GM23338 (cell line): Measurements from ENCODE around the gene TP73. TPM values are rescaled to one million over a fixed set of nuclear protein-coding genes. Genes with fewer than 3 reads are reported as not detected.

Experiments
- ATAC-seq: fragments of 200-7000 bp; cut with Tn5 transposase; 3 replicates; pipeline ENCODE4 v1.9.1; 2020
- DNase-seq: peaks from one replicate; pipeline ENCODE4 v3.0.0-alpha.2; 2015; ENCODE audit warnings: low spot score
- H2AFZ ChIP-seq: fragments of 200-600 bp; sonication (generic); 2 replicates; pipeline ENCODE4 v1.8.0; 2016; ENCODE audit warnings: antibody characterized with exemption, mild to moderate bottlenecking, moderate library complexity
- H3F3A ChIP-seq: fragments of 200-600 bp; sonication (generic); replicated peaks from 2 replicates; pipeline ENCODE4 v1.8.0; 2017; ENCODE audit warnings: antibody characterized with exemption, mixed run types, low read depth
- H3K27ac ChIP-seq: fragments of 200-600 bp; sonication (generic); 2 replicates; pipeline ENCODE4 v1.6.1; 2016; ENCODE audit warnings: low read depth
- H3K27me3 ChIP-seq: fragments of 200-600 bp; sonication (generic); 2 replicates; pipeline ENCODE4 v1.8.0; 2016; ENCODE audit warnings: mild to moderate bottlenecking, mixed run types, moderate library complexity; ENCODE audit not compliant: insufficient read depth
- H3K36me3 ChIP-seq: fragments of 200-600 bp; sonication (generic); 2 replicates; pipeline ENCODE4 v1.8.0; 2016; ENCODE audit warnings: mild to moderate bottlenecking; ENCODE audit not compliant: insufficient read depth
- H3K4me1 ChIP-seq: fragments of 200-600 bp; sonication (generic); 2 replicates; pipeline ENCODE4 v1.8.0; 2016; ENCODE audit warnings: mild to moderate bottlenecking, moderate library complexity; ENCODE audit not compliant: insufficient read depth
- H3K4me2 ChIP-seq: fragments of 200-600 bp; sonication (generic); 2 replicates; pipeline ENCODE4 v1.7.1; 2017; ENCODE audit warnings: mixed run types
- H3K4me3 ChIP-seq: fragments of 200-600 bp; sonication (generic); 2 replicates; pipeline ENCODE4 v1.6.1; 2016; ENCODE audit warnings: mixed run types
- H3K79me2 ChIP-seq: fragments of 200-600 bp; sonication (generic); replicated peaks from 2 replicates; pipeline ENCODE4 v1.8.0; 2017; ENCODE audit warnings: mild to moderate bottlenecking; ENCODE audit not compliant: insufficient read depth
- H3K9me2 ChIP-seq: fragments of 200-600 bp; sonication (generic); 2 replicates; pipeline ENCODE4 v1.8.0; 2017; ENCODE audit not compliant: insufficient read depth
- H4K20me1 ChIP-seq: fragments of 200-600 bp; sonication (generic); replicated peaks from 2 replicates; pipeline ENCODE4 v1.8.0; 2017; ENCODE audit warnings: mild to moderate bottlenecking; ENCODE audit not compliant: insufficient read depth
- H3K27ac Mint-ChIP-seq: 2 replicates; pipeline ENCODE4 v1.8.0; 2020; ENCODE audit warnings: inconsistent platforms, mild to moderate bottlenecking, moderate library complexity, mixed read lengths
- H3K27me3 Mint-ChIP-seq: 3 replicates; pipeline ENCODE4 v1.8.0; 2022; ENCODE audit warnings: low read depth, mild to moderate bottlenecking, moderate library complexity, mixed read lengths, inconsistent platforms; ENCODE audit not compliant: insufficient read depth, poor library complexity
- H3K36me3 Mint-ChIP-seq: 3 replicates; pipeline ENCODE4 v1.8.0; 2021; ENCODE audit warnings: low read depth, mild to moderate bottlenecking, inconsistent platforms, moderate library complexity, mixed read lengths
- H3K4me1 Mint-ChIP-seq: 3 replicates; pipeline ENCODE4 v1.8.0; 2020; ENCODE audit warnings: mild to moderate bottlenecking, inconsistent platforms, mixed read lengths
- H3K4me3 Mint-ChIP-seq: 3 replicates; pipeline ENCODE4 v1.8.0; 2021; ENCODE audit warnings: moderate library complexity, mild to moderate bottlenecking, inconsistent platforms, mixed read lengths
- H3K9me3 Mint-ChIP-seq: 3 replicates; pipeline ENCODE4 v1.8.0; 2020; ENCODE audit warnings: moderate library complexity, mild to moderate bottlenecking, inconsistent platforms, mixed read lengths
- CREB1 ChIP-seq: fragments of 250-450 bp; sonication (Bioruptor Pico); IDR thresholded peaks from 2 replicates; pipeline ENCODE4 v1.5.0; 2020; ENCODE audit warnings: low read depth, mild to moderate bottlenecking, moderate library complexity
- CTCF ChIP-seq, 2 experiments: fragments of 200-600 bp in 1 of 2; sonication (generic) in 1 of 2; conservative IDR thresholded peaks; 2 replicates each; pipeline versions ENCODE4 v1.5.1 to v1.6.1; 2016 to 2017; ENCODE audit warnings: antibody characterized with exemption in 2 of 2, low read depth in 2 of 2, mild to moderate bottlenecking in 2 of 2, moderate library complexity in 1 of 2
- EZH2 ChIP-seq: fragments of 200-600 bp; sonication (generic); IDR thresholded peaks from one replicate; pipeline ENCODE4 v1.8.0; 2017; ENCODE audit warnings: antibody characterized with exemption, mild to moderate bottlenecking, low read depth; ENCODE audit not compliant: unreplicated experiment
- EZH2phosphoT487 ChIP-seq: fragments of 200-600 bp; sonication (generic); IDR thresholded peaks from one replicate; pipeline ENCODE4 v1.8.1; 2018; ENCODE audit warnings: antibody characterized with exemption; ENCODE audit not compliant: unreplicated experiment
- JUNB ChIP-seq: IDR thresholded peaks from one replicate; pipeline ENCODE4 v1.6.1; 2016; ENCODE audit warnings: antibody characterized with exemption; ENCODE audit not compliant: unreplicated experiment
- NANOG ChIP-seq: IDR thresholded peaks from 2 replicates; pipeline ENCODE4 v1.6.1; 2016; ENCODE audit warnings: antibody characterized with exemption, borderline replicate concordance
- POLR2AphosphoS5 ChIP-seq: IDR thresholded peaks from 2 replicates; pipeline ENCODE4 v1.6.1; 2016; ENCODE audit warnings: antibody characterized with exemption, low read depth
- REST ChIP-seq: IDR thresholded peaks from one replicate; pipeline ENCODE4 v1.6.1; 2018; ENCODE audit warnings: antibody characterized with exemption; ENCODE audit not compliant: unreplicated experiment
- STAT1 ChIP-seq: IDR thresholded peaks from one replicate; pipeline ENCODE4 v1.6.1; 2016; ENCODE audit warnings: antibody characterized with exemption; ENCODE audit not compliant: unreplicated experiment
- ZNF114 ChIP-seq: fragments of 250-450 bp; sonication (Bioruptor Pico); IDR thresholded peaks from 2 replicates; pipeline ENCODE4 v1.5.0; 2020; ENCODE audit warnings: mild to moderate bottlenecking, moderate library complexity
- ZNF331 ChIP-seq: fragments of 250-450 bp; sonication (Bioruptor Pico); IDR thresholded peaks from 2 replicates; pipeline ENCODE4 v1.5.0; 2020; ENCODE audit warnings: low read depth, mild to moderate bottlenecking, moderate library complexity
- polyA plus RNA-seq: library from polyadenylated mRNA; unstranded; fragments of >200 nt; fragmentation: Nextera tagmentation; extraction: Ambion mirVana; gene quantifications from 2 replicates; pipeline ENCODE4 v1.2.1, GENCODE V29; 2016
- total RNA-seq: library from RNA; depleted of rRNA; stranded (reverse); fragments of >200 nt; shearing (Covaris generic); gene quantifications from 2 replicates; pipeline ENCODE4 v1.2.3, GENCODE V29; 2014
- TF ChIP-seq, protein P1 (sequence below): IDR thresholded peaks from 2 replicates; pipeline ENCODE4 v1.6.1; 2016; ENCODE audit warnings: antibody characterized with exemption
- TF ChIP-seq, protein P2 (sequence below): fragments of 250-450 bp; sonication (Bioruptor Pico); IDR thresholded peaks from 2 replicates; pipeline ENCODE4 v1.5.0; 2020; ENCODE audit warnings: mild to moderate bottlenecking, moderate library complexity

Gene TP73
- total and polyA plus RNA-seq, 2 experiments from 2014 or later, result 1.4 to 3.4 TPM

DNA sequence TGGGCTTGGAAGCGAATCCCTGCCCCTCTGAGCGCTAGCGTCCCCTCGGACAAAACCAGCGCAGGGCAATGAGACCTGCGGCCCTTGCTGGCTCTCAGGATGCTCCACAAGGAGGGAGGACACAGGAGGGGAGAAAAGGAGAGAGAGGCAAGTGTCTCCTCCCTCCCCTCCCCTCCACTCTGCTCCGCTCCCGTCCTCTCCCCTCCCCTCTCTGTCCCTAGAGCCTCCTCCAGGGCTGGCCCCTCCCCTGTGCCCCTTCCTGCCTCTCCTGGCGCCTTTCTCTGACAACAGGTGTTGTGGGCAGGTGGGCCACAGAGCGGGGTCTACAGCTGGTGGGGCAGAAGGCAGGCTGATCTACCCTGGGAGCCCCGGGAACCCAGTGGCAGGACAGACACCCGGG is 35.2 kb downstream of the TP73 start:
- Histone ChIP-seq H2AFZ (no peak overlapping the region), H3K27ac (no peak overlapping the region), H3K4me1 (peaks cover 8% of the 10 kb centered on the region; the same call in 1 of the 2 replicates), H3F3A (no peaks in the 10 kb centered on the region), H4K20me1 (no peaks in the 10 kb centered on the region), H3K36me3 (no peaks in the 10 kb centered on the region), H3K4me2 (no peak overlapping the region; the same call in 1 of the 2 replicates), H3K79me2 (no peaks in the 10 kb centered on the region), H3K4me3 (no peak overlapping the region), H3K9me2 (no peaks in the 10 kb centered on the region), H3K27me3 (no peaks in the 10 kb centered on the region)
- ATAC-seq, result peak; percentile 32
- H3K27me3 Mint-ChIP-seq, result peaks cover 25% of the 10 kb centered on the region
- peaks cover 20% of the 10 kb centered on the region for H3K4me1 Mint-ChIP-seq
- DNase-seq, result peak; percentile 52
- no peak overlapping the region for H3K27ac Mint-ChIP-seq
- no peak overlapping the region for H3K4me3 Mint-ChIP-seq
- TF ChIP-seq NANOG (no peak), POLR2AphosphoS5 (no peak), ZNF331 (CRISPR knock-in tag) (no peak), ZNF114 (CRISPR knock-in tag) (no peak), EZH2phosphoT487 (no peak), CTCF (conservative IDR thresholded peaks at IDR 0.05; ENCODE audit: low read depth in 2 of 2) (no peak), CREB1 (CRISPR knock-in tag) (no peak), EZH2 (no peak), REST (no peak), STAT1 (no peak), JUNB (no peak)
- TF ChIP-seq, protein P1, sequence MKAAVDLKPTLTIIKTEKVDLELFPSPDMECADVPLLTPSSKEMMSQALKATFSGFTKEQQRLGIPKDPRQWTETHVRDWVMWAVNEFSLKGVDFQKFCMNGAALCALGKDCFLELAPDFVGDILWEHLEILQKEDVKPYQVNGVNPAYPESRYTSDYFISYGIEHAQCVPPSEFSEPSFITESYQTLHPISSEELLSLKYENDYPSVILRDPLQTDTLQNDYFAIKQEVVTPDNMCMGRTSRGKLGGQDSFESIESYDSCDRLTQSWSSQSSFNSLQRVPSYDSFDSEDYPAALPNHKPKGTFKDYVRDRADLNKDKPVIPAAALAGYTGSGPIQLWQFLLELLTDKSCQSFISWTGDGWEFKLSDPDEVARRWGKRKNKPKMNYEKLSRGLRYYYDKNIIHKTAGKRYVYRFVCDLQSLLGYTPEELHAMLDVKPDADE, result no peak
- TF ChIP-seq, protein P2, sequence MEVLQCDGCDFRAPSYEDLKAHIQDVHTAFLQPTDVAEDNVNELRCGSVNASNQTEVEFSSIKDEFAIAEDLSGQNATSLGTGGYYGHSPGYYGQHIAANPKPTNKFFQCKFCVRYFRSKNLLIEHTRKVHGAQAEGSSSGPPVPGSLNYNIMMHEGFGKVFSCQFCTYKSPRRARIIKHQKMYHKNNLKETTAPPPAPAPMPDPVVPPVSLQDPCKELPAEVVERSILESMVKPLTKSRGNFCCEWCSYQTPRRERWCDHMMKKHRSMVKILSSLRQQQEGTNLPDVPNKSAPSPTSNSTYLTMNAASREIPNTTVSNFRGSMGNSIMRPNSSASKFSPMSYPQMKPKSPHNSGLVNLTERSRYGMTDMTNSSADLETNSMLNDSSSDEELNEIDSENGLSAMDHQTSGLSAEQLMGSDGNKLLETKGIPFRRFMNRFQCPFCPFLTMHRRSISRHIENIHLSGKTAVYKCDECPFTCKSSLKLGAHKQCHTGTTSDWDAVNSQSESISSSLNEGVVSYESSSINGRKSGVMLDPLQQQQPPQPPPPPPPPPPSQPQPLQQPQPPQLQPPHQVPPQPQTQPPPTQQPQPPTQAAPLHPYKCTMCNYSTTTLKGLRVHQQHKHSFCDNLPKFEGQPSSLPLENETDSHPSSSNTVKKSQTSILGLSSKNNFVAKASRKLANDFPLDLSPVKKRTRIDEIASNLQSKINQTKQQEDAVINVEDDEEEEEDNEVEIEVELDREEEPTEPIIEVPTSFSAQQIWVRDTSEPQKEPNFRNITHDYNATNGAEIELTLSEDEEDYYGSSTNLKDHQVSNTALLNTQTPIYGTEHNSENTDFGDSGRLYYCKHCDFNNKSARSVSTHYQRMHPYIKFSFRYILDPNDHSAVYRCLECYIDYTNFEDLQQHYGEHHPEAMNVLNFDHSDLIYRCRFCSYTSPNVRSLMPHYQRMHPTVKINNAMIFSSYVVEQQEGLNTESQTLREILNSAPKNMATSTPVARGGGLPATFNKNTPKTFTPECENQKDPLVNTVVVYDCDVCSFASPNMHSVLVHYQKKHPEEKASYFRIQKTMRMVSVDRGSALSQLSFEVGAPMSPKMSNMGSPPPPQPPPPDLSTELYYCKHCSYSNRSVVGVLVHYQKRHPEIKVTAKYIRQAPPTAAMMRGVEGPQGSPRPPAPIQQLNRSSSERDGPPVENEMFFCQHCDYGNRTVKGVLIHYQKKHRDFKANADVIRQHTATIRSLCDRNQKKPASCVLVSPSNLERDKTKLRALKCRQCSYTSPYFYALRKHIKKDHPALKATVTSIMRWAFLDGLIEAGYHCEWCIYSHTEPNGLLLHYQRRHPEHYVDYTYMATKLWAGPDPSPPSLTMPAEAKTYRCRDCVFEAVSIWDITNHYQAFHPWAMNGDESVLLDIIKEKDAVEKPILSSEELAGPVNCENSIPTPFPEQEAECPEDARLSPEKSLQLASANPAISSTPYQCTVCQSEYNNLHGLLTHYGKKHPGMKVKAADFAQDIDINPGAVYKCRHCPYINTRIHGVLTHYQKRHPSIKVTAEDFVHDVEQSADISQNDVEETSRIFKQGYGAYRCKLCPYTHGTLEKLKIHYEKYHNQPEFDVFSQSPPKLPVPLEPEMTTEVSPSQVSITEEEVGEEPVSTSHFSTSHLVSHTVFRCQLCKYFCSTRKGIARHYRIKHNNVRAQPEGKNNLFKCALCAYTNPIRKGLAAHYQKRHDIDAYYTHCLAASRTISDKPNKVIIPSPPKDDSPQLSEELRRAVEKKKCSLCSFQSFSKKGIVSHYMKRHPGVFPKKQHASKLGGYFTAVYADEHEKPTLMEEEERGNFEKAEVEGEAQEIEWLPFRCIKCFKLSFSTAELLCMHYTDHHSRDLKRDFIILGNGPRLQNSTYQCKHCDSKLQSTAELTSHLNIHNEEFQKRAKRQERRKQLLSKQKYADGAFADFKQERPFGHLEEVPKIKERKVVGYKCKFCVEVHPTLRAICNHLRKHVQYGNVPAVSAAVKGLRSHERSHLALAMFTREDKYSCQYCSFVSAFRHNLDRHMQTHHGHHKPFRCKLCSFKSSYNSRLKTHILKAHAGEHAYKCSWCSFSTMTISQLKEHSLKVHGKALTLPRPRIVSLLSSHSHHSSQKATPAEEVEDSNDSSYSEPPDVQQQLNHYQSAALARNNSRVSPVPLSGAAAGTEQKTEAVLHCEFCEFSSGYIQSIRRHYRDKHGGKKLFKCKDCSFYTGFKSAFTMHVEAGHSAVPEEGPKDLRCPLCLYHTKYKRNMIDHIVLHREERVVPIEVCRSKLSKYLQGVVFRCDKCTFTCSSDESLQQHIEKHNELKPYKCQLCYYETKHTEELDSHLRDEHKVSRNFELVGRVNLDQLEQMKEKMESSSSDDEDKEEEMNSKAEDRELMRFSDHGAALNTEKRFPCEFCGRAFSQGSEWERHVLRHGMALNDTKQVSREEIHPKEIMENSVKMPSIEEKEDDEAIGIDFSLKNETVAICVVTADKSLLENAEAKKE (CRISPR knock-in tag), result no peak
- no peaks in the 10 kb centered on the region; the same call in 2 of the 3 replicates for H3K9me3 Mint-ChIP-seq
- H3K36me3 Mint-ChIP-seq, result no peaks in the 10 kb centered on the region; the same call in 2 of the 3 replicates
